GM19467 (cell line): ENCODE data around the gene ACAD11.

Experiments used
- ATAC-seq: cut with Tn5 transposase; IDR thresholded peaks from one replicate; pipeline ENCODE4 v1.9.1; 2021; ENCODE audit warnings: mild to moderate bottlenecking, moderate library complexity; ENCODE audit not compliant: unreplicated experiment

Gene ACAD11, protein sequence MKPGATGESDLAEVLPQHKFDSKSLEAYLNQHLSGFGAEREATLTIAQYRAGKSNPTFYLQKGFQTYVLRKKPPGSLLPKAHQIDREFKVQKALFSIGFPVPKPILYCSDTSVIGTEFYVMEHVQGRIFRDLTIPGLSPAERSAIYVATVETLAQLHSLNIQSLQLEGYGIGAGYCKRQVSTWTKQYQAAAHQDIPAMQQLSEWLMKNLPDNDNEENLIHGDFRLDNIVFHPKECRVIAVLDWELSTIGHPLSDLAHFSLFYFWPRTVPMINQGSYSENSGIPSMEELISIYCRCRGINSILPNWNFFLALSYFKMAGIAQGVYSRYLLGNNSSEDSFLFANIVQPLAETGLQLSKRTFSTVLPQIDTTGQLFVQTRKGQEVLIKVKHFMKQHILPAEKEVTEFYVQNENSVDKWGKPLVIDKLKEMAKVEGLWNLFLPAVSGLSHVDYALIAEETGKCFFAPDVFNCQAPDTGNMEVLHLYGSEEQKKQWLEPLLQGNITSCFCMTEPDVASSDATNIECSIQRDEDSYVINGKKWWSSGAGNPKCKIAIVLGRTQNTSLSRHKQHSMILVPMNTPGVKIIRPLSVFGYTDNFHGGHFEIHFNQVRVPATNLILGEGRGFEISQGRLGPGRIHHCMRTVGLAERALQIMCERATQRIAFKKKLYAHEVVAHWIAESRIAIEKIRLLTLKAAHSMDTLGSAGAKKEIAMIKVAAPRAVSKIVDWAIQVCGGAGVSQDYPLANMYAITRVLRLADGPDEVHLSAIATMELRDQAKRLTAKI

DNA sequence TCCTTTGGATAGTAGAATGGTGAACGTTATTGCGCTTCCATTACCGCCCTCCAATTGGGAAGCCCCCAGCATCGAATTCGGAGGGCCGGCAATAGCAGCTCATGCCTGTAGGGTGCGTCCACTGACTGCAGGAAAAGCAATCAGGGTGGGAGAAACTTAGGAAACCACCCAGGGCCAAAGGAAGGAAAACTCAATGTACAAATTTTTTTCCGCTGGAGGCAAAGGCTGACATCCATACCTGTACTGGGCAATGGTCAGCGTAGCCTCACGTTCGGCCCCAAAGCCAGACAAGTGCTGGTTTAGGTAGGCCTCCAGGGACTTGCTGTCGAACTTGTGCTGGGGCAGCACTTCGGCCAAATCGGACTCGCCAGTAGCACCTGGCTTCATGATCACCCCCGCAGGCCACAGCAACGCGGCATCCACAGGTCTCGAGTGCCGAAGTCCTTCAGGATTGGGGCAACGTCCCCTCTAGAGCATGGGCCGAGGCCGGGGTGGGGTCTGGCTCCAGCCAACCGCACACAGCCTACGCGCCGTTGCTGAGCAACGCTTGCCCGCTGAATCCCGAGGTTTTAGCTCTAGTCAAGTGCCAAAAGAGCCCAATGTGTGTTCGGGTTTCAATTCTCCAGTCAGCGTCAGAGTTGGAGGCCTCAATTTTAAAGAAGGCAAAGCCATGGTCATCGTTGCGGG, at the start of gene ACAD11:
ACAD11 (minus strand) TSS at position 445 of the 687 bp plus-strand sequence; CDS start at position 387, 58 bp downstream.
- peak; percentile 51 for ATAC-seq

DNA sequence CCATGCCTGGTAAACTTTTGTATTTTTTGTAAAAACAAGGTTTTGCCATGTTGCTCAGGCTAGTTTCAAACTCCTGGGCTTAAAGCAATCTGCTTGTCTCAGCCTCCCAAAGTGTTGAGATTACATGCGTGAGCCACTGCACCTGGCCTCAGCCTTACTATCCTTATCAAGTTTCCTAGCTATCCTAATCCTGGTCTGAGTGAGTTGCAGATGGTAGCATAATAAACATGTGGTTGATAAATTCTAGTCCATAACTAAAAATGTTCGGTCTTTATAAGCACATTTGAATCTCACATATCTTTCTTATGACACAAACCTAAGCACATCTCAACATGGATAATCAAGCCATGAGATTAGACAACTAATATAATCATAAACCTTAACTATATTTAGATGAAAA, 44.1 kb upstream of the ACAD11 start:
- ATAC-seq, result no peak

DNA sequence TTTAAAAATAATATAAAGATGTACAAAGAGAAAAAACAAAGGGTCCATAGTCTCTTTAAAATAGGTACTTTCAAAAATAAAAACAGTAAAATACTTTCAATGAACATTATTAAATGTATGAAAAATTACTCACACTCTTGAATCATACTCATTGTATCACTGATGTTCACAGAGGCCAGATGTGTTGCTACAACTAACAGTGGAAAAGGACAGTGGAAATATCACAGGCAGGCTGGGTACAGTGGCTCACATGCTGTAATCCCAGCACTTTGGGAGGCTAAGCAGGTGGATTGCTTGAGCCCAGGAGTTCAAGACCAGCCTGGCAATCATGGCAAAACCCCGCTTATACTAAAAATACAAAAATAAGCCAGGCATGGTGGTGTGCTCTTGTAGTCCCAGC, 35.8 kb upstream of the ACAD11 start:
- no peak for ATAC-seq

DNA sequence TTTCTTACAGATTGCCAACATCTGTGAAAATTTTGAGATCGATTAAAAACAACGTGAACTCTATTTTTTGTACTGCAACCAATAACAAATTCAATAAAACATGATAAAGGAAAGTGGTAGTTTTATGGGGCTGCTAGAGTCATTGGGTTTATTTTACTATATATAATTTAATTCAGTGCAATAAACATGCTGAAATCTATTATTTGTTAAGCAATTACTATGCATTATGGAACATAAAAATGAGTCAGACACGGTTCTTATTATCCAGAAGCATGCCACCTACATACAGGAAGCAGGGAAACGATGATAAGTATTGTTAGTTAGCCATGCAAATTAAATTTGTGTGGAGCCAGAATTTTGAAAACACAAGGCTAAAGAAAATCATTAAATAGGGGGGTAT, 35.4 kb upstream of the ACAD11 start:
- ATAC-seq, result no peak

DNA sequence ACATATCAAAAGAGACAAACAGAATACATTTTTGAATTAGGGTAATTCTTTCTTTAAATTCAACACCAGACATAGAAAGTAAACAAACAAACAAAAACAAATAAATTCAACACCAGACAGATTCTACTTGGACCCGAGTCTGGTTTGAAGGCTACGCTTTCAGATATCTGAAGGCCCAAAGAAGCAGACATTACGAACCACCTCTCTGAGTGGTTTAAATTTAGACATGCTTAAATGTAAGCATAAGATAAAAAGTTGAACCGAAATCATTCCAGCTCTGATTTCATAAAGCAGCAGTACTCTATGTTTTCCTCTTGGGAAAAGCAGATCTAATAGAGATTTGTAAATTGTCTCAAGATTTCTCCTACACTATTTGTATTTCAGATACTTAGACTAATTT, 30.4 kb upstream of the ACAD11 start:
- no peak for ATAC-seq

DNA sequence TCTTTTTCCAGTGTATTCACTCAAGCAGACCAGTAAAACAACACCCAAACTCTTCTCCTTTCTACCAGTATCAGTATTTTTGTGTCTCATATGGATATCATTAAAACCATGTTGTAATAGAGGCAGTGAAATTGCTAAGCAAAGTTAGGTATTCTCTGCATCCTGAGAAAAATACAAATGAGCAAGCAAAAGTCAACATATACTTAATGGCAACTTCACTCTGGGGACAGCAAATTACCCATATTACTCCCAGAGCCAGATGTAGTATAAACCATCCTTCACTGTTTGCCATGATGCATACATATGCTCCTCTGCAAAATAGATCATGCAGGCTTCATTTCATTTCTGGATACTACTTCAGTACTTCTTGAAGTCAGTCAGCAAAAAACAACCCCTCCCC, 22.6 kb upstream of the ACAD11 start:
- no peak for ATAC-seq

DNA sequence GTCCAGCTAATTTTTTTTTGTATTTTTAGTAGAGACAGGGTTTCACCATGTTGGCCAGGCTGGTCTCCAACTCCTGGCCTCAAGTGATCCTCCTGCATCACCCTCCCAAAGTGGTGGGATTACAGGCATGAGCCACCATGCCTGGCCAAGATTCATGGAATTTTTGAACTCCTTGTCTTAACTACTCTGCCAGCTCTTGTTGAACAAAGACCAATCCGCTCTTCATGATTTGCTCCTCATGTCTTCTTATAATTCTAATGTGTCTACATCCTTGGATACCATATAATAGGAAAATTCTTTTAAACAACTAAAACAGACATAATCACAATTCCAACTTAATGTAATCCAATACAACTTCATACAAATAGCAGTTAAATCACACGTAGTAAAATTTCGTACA, 21.8 kb upstream of the ACAD11 start:
- ATAC-seq, result no peak

DNA sequence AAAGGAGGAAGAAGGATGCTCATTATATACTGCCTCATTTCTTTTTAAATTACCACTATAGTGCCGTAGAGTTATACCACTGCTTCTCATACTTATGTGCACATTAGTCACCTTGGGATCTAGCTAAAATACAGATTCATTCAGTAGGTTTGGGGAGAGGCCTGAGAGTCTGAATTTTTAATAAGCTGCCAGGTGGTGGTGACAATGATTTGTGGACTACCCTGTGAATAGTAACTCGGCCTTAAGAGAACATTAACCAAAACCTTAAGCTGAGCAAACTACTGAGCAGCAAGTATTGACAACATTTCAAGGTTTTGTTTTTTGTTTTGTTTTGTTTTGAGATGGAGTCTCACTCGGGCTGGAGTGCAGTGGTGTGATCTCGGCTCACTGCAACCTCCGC, 20.3 kb upstream of the ACAD11 start:
- no peak for ATAC-seq

DNA sequence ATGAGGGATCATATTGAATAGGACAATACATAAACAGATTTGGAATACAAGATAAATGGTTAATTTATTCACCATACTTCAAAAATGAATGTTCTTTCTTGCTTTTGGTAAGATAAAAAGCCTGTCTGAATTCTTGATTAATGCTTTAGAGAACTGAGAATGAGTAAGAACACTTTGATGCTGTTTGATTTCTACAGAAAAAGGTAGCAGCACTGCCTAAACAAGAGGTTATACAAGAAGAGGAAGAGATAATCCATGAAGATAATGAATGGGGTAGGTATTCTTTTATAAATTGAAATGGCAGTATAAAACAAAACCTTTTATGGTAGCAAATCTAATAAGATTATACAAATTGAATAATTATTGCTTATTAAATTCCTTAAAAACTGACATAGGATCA, 15.8 kb upstream of the ACAD11 start:
- ATAC-seq, result no peak

DNA sequence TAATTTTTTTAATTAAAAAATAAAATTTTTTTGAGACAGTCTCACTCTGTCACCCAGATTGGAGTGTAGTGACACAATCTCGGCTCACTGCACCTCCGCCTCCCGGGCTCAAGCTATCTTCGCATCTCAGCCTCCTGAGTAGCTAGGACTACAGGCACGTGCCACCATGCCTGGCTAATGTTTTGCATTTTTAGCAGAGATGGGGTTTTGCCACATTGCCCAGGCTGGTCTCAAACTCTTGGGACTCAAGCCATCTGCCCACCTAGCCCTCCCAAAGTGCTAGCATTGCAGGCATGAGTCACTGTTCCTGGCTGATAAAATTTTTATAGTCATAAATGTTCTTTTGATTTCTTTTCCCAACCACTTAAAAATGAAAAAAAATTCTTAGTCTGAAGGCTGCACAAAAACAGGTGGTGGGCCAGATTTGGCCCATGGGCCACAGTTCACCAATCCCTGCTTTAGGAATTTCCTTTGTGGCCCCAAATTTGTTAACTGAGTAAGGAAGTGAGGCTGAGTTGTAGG, 9.7 kb upstream of the ACAD11 start:
- ATAC-seq, result no peak

DNA sequence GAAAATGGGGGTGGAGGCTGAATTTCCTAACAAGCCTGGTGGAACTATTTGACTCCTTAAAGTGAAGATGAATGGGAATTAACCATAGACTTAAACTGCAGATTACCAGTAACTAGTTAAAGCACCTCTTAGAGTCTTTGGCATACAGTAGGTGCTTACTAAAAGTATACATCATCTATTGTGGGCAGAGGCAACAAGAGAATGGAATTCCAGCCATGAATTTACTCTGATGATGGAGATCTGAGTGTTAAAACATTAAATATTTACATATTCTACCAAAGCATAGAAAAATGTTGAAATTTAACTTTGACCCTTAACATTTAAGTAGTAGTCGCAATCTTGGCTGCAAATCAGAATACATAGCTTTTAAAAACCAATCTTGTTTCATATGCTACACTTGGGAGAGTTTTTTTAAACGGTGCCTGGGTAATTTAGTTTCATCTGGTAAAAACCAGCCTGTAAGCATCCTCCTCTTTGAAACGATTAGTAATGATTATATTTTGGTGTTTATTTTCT, 5.7 kb upstream of the ACAD11 start:
- ATAC-seq, result no peak

DNA sequence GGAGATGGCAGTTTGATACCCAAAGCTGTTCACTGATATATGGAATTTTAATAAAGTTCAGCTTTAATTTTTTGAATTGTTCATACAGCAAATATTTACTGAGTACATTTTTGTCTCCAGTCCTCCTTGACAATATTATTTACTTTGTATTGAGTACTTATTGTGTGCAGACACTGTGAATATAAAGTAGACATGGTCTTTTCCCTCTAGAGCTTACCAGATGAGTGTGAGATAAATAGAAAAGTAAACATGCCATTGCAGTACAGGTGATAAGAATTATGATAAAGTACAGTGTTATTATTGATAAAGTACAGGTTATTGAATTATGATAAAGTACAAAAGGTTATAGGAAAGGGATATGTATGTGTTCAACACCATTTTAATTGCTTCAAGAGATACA, 2.6 kb upstream of the ACAD11 start:
- no peak for ATAC-seq

DNA sequence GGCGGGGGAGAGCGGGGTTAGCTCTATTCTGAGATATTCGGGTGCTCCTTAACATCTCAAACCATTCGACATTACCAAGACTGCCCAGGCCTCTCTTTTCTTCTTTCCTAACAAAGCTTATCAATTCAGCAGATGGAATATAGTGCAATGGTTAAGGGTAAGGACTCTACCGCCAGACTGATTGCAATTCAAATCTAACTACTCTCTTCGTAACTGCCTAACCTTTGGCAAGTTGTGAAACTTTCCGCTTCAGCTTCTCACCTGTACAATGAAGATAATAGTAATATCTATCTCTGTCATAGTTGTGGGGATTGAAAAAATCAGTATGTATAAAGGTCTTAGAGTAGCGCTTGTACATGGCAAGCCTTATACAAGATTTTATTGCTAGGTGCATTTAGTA, 1.5 kb upstream of the ACAD11 start:
- no peak for ATAC-seq

DNA sequence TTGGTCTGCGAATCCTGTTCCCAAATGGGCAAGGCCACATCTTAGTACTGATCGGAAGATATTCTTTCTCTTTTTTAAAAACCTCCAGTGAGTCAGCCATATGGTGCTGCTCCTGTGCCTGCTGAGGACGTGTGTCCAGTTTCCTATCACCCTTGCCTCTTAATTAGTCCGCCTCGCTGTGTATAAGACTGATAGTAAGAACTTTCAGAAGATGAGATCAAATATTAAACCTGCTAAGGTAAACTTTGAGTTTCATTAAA, 1.1 kb upstream of the ACAD11 start:
- ATAC-seq, result no peak

DNA sequence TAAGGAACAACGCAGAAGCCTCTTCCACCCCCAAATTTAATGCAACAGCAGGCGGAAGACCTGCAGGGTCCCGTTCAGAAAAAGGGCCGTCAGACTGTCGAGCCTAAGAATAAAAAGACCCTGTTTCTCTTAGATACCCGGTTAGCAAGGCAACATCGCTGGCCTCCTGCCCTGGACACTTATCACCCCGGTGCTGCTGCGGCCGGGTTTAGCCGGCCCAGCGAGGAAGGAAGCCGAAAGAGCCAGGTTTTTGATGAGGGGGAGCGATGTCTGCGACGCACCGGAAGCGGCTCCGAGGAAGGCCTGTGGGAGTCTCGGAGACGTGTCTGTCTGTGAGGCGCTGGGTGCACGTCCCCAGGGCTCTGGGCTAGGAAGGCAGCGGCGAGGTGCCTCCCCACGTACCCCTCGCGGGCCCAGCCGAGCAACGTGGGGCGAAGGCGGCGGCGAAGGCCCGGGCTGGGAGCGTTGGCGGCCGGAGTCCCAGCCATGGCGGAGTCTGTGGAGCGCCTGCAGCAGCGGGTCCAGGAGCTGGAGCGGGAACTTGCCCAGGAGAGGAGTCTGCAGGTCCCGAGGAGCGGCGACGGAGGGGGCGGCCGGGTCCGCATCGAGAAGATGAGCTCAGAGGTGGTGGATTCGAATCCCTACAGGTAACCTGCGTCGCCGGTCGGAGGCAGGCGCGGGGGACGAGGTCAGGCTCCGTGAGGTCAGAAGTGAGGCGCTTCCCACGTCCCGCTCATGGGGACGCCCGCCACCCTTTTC, 622 bp upstream of the ACAD11 start, which contains the start of gene UBA5:
UBA5 (plus strand) TSS at position 278 of the 759 bp plus-strand sequence; CDS start at position 487, 209 bp downstream.
- ATAC-seq, result peak; percentile 63

DNA sequence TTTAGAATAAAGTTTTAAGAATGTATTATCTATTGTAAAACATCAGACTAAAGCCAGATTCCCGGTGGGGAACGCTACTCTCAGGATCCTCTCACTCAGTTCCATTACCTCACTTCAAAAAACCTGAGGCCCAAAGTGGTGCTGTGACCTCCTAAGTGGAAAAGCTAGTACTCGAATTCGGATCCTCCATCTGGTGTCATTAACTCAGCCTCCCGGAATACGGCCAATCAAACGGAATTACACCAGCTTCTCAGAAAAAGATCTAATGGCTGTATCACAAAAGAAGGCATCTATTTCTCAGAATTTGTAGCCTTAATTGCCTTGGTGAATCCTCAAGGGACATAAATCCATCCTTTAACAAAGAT, 627 bp downstream of the ACAD11 start:
- no peak for ATAC-seq

DNA sequence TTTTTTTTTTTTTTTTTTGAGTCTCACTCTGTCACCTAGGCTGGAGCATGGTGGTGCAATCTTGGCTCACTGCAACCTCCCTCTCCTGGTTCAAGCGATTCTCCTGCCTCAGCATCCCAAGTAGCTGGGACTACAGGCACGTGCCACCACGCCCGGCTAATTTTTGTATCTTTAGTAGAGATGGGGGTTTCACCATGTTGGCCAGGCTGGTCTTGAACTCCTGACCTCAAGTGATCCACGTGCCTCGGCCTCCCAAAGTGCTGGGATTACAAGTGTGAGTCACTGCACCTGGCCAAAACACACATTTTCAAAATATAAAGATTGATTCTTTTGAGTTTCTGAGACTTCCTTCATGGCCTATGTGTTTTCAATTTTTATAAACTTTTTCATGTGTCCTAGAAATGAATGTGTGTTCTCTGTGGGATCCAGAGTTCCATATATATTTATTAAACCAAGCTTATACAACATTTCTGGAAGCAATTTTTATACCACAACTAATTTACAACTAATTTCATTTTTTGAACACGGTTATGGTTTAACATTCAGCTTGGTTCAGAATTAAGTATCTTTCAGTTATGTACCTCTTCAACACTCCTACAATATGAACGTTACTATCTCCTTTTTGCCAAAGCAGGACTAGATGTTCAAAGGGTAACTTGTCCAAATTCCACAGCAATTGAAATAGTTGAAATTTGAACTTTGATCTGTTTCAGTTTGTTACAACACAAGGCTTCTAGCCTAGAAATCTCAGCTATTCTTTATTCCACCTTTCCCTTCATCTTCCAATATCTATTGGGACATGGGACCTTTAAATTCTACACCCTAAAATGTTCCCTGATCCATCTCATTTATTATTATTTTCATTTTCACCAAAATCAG, 1.5 kb downstream of the ACAD11 start:
- no peak for ATAC-seq

DNA sequence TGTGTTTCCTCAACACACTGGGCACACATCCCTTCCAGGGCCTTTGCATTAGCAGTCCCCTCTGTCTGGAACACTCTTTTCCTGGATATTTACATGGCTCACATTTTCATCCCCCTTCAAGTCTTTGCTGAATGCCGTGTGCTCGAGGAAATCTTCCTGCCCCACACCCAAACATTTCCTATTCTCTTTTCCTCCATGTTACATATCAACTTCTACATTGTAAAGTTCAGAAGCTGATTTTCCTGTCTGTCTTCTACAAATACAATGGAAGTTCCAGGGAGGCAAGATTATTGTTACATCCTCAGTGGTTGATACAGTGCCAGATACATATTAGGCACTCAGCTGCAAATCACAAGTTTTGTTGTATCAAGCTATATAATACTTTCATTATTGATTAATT, 4.1 kb downstream of the ACAD11 start:
- ATAC-seq, result no peak

DNA sequence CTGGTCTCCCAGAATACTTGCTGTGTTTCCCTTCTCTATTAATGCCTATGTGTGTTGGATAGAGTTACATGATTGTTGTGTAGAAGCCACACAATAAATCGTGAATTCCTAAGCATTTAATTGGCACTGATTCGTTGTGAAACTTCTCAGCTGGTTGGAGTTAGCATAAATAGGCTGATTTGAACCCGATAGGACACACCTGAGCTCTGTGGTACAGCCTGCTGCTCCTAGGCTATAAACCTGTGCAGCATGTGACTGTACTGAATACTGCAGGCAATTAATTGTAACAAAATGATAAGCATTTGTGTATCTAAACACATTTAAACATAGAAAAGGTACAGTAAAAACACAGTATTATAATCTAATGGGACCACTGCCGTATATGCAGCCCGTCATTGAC, 4.9 kb downstream of the ACAD11 start:
- no peak for ATAC-seq

DNA sequence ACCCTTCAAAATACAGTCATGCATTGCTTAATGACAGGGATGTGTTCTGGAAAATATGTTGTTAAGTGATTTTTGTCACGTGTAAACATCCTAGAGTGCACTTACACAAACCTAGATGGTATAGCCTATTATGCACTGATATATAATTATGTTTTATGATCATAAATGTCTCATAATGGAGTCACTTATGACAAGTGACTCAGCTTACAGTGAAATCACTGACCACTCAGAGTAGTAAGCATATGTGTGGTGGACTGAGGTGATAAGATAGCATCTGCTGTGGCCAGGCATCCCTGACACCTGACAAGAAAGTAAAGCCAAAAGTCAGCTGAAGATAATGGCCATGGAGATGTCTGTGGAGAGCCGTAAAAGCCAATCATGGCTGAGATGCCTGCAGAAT, 5.4 kb downstream of the ACAD11 start:
- no peak for ATAC-seq
